ENCODE measurements around the gene RFPL1. TPM values are rescaled to one million over a fixed set of nuclear protein-coding genes. Genes with fewer than 3 reads are reported as not detected.

Gene RFPL1
- total and polyA plus RNA-seq, 11 donors = not detected

- H3K27me3 ChIP-seq = no peaks in the 10 kb centered on the region
- DNase-seq = no peak
- no peak for ATAC-seq
- H3K4me3 ChIP-seq = no peak overlapping the region
- intact Hi-C loops (cut with DNase I) = no loop called here
- no peaks in the 10 kb centered on the region for H3K36me3 ChIP-seq
- H3K9me3 ChIP-seq = no peaks in the 10 kb centered on the region
- no peaks in the 10 kb centered on the region for H3K4me1 ChIP-seq
- H3K27ac ChIP-seq = no peak overlapping the region
- TF ChIP-seq, protein P1, sequence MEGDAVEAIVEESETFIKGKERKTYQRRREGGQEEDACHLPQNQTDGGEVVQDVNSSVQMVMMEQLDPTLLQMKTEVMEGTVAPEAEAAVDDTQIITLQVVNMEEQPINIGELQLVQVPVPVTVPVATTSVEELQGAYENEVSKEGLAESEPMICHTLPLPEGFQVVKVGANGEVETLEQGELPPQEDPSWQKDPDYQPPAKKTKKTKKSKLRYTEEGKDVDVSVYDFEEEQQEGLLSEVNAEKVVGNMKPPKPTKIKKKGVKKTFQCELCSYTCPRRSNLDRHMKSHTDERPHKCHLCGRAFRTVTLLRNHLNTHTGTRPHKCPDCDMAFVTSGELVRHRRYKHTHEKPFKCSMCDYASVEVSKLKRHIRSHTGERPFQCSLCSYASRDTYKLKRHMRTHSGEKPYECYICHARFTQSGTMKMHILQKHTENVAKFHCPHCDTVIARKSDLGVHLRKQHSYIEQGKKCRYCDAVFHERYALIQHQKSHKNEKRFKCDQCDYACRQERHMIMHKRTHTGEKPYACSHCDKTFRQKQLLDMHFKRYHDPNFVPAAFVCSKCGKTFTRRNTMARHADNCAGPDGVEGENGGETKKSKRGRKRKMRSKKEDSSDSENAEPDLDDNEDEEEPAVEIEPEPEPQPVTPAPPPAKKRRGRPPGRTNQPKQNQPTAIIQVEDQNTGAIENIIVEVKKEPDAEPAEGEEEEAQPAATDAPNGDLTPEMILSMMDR (IDR thresholded peaks at IDR 0.05) = no peak
- TF ChIP-seq POLR2A (IDR thresholded peaks at IDR 0.05) = no peak
Observed at GRCh38 chr22:29458551-29458950, 20.2 kb downstream of the RFPL1 start.

- no peak for DNase-seq
- Histone ChIP-seq H3K9me3 (no peaks in the 10 kb centered on the region), H3K27ac (no peak overlapping the region), H3K4me3 (no peak overlapping the region), H3K27me3 (no peaks in the 10 kb centered on the region), H3K4me1 (no peaks in the 10 kb centered on the region), H3K36me3 (no peaks in the 10 kb centered on the region)
- WGBS, 4 donors = 64 to 69% (median 68%) methylated on average over 5 to 9 of the region's 9 CpGs
- intact Hi-C loops (cut with DNase I) = no loop called here
- TF ChIP-seq, protein P1 (IDR thresholded peaks at IDR 0.05) = no peak
- no peak for TF ChIP-seq POLR2A (IDR thresholded peaks at IDR 0.05)
- ATAC-seq = no peak
Observed at GRCh38 chr22:29459773-29460172, 21.4 kb downstream of the RFPL1 start.

DNA sequence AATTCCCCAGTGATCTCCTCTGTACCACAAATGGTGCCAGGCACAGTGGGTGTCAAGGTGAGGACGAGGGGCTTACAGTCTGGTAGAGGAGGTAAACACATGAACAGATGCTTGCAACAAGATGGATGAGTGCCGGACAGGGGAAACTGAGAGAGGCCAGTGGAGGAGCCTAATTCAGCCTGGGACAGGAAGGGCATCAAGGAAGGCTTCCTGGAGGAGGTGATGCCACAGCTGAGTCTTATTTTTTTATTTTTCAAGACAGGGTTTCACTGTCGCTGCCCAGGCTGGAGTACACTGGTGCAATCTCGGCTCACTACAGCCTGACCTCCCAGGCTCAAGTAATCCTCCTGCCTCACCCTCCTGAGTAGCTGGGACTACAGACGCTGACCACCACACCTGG lies 22.9 kb downstream of the RFPL1 start:
- DNase-seq (no peak), ATAC-seq (no peak)
- 78 to 89% (median 86%) methylated on average over 5 of the region's 5 CpGs for WGBS, 4 donors
- Histone ChIP-seq H3K27me3 (no peaks in the 10 kb centered on the region), H3K9me3 (no peaks in the 10 kb centered on the region), H3K36me3 (no peaks in the 10 kb centered on the region), H3K4me3 (no peak overlapping the region), H3K27ac (no peak overlapping the region), H3K4me1 (no peaks in the 10 kb centered on the region)
- TF ChIP-seq POLR2A (IDR thresholded peaks at IDR 0.05) = no peak
- TF ChIP-seq, protein P1 (IDR thresholded peaks at IDR 0.05) = no peak
- intact Hi-C loops (cut with DNase I) = no loop called here

- no peaks in the 10 kb centered on the region for H3K9me3 ChIP-seq
- ATAC-seq (no peak), DNase-seq (no peak)
- peaks cover 0 to 4% (median 0%) of the 10 kb centered on the region in 9 donors for H3K27me3 ChIP-seq
- intact Hi-C loops (cut with DNase I) = no loop called here
- no peak overlapping the region for H3K4me3 ChIP-seq
- no peaks in the 10 kb centered on the region for H3K4me1 ChIP-seq
- WGBS, 4 donors = 75 to 89% (median 79%) methylated on average over 6 to 7 of the region's 7 CpGs
- H3K36me3 ChIP-seq = no peaks in the 10 kb centered on the region
- TF ChIP-seq POLR2A (IDR thresholded peaks at IDR 0.05) = no peak
- TF ChIP-seq, protein P1 (IDR thresholded peaks at IDR 0.05) = no peak
- no peak overlapping the region for H3K27ac ChIP-seq
Observed at GRCh38 chr22:29463629-29464028, 25.2 kb downstream of the RFPL1 start.
